ENCODE results near the gene NMNAT1. TPM values are rescaled to one million over a fixed set of nuclear protein-coding genes. Genes with fewer than 3 reads are reported as not detected.
"Not testable (repeated sequence)": the region's sequence is repeated elsewhere in the genome, so short reads cannot be mapped to it uniquely, and the experiment has no call there.

NMNAT1 gene
- polyA plus RNA-seq, 1 donor from 2014 or later: 7.9 TPM

- peaks cover 14 to 18% (median 16%) of the 10 kb centered on the region in 3 donors for H3K4me1 Mint-ChIP-seq
- peak overlapping the region; percentile 92 to 99 (median 96) for H3K4me3 Mint-ChIP-seq
- H3K27me3 Mint-ChIP-seq: no peaks in the 10 kb centered on the region
- no peaks in the 10 kb centered on the region for H3K9me3 Mint-ChIP-seq
- peak overlapping the region; percentile 75 to 98 (median 95) for H3K27ac Mint-ChIP-seq
- H3K36me3 Mint-ChIP-seq: peaks cover under 1% of the 10 kb centered on the region
Measured at GRCh38 chr1:9910423-9911178, 32.7 kb upstream of the NMNAT1 start.

DNA sequence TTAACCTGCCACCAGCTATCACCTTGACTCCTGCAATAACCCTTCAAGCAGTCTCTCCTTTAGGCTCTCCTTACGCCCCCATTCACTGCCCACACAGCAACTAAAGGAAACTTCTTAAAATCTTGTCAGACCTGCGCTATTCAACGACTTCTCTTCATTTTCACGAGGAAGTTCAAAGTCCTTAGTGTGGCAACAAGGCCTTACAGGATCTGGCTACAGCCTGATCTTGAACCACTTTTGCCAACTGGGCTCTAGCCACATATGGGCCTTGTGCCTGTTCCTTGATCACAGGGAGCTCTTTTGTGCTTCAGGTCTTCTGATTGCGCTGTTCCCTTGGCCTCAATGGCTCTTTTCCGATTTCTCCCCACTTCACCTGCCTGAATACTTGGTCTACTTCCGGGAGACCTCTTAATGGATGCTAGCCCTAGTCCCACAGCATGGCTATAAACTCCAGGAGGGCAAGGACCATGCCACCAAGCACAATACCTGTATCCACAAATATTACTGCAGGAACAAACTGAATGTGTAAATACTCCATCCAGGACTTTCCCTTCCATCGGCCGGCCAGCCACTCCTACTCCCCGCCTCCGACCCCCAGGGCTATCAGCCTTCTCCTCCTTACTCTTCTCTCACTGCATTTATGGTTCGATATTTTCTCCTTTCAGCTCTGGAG is 30.9 kb upstream of the NMNAT1 start:
- Mint-ChIP-seq H3K9me3 (no peaks in the 10 kb centered on the region), H3K27me3 (no peaks in the 10 kb centered on the region), H3K36me3 (no peaks in the 10 kb centered on the region), H3K4me1 (peaks cover 13 to 18% (median 14%) of the 10 kb centered on the region in 3 donors), H3K4me3 (peak overlapping the region; percentile 36 to 68 (median 63)), H3K27ac (peak overlapping the region in 1 of 3 donors; percentile 11)

DNA sequence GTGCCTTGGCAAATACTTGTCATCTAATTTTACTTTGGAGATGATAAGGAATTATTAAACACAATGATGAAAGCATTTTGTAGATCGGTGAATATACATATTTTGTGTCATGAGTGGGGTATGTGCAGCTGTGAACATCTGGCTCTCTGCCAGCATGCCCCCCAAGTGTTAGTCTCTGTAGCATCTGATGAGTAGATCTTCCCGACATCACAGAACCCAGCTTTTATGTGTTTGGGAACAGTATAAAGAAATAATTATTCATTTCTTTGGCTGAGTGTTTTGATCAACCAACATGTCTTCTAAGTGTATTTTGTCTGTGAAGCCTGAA is 28.7 kb upstream of the NMNAT1 start:
- Mint-ChIP-seq H3K4me1 (peaks cover 7 to 11% (median 7%) of the 10 kb centered on the region in 3 donors), H3K36me3 (no peaks in the 10 kb centered on the region), H3K9me3 (no peaks in the 10 kb centered on the region), H3K27ac (no peak overlapping the region), H3K4me3 (peak overlapping the region in 1 of 4 donors; percentile 45), H3K27me3 (no peaks in the 10 kb centered on the region)

DNA sequence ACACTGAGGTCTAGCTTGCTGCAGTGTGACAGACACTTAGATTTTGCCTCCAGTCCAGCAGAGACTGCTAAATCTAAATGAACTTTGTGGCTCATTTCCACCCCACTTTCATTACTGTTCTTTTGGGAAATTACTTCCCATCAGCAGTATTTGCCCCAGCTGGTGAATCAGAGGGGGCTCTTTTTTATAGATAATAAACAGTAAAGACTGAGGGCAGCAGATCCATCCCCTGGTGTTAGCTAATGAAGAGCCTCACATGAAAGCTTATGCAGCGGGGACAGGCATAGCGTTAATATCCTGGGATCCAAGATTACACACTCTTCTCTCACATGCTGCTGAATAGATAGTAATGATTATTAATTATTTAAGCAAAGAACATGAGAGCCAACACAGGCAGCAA is 26.8 kb upstream of the NMNAT1 start:
- Mint-ChIP-seq H3K9me3 (no peaks in the 10 kb centered on the region), H3K27me3 (no peaks in the 10 kb centered on the region), H3K4me3 (no peak overlapping the region), H3K27ac (peak overlapping the region in 1 of 3 donors; percentile 46), H3K36me3 (no peaks in the 10 kb centered on the region), H3K4me1 (peaks cover 4 to 5% (median 5%) of the 10 kb centered on the region in 3 donors)

GRCh38 chr1:9917495-9917894 is 25.8 kb upstream of the NMNAT1 start:
- not testable (repeated sequence) for H3K27me3 Mint-ChIP-seq, H3K36me3 Mint-ChIP-seq, H3K27ac Mint-ChIP-seq, H3K4me3 Mint-ChIP-seq, H3K9me3 Mint-ChIP-seq, H3K4me1 Mint-ChIP-seq

GRCh38 chr1:9917901-9918300 is 25.4 kb upstream of the NMNAT1 start:
- no peaks in the 10 kb centered on the region for H3K4me1 Mint-ChIP-seq
- H3K27ac Mint-ChIP-seq: no peak overlapping the region
- peaks cover 2% of the 10 kb centered on the region for H3K36me3 Mint-ChIP-seq
- H3K27me3 Mint-ChIP-seq: no peaks in the 10 kb centered on the region
- no peaks in the 10 kb centered on the region for H3K9me3 Mint-ChIP-seq
- H3K4me3 Mint-ChIP-seq: no peak overlapping the region

GRCh38 chr1:9920606-9921005 is 22.7 kb upstream of the NMNAT1 start:
- peaks cover 3% of the 10 kb centered on the region for H3K36me3 Mint-ChIP-seq
- H3K27ac Mint-ChIP-seq: no peak overlapping the region
- H3K4me1 Mint-ChIP-seq: no peaks in the 10 kb centered on the region
- no peak overlapping the region for H3K4me3 Mint-ChIP-seq
- no peaks in the 10 kb centered on the region for H3K27me3 Mint-ChIP-seq
- H3K9me3 Mint-ChIP-seq: no peaks in the 10 kb centered on the region

GRCh38 chr1:9922342-9922741 is 20.9 kb upstream of the NMNAT1 start:
- Mint-ChIP-seq H3K9me3 (no peaks in the 10 kb centered on the region), H3K4me3 (no peak overlapping the region), H3K36me3 (peaks cover 3% of the 10 kb centered on the region), H3K4me1 (peaks cover 1 to 9% (median 5%) of the 10 kb centered on the region in 3 donors), H3K27me3 (no peaks in the 10 kb centered on the region), H3K27ac (no peak overlapping the region)

- peaks cover 8% of the 10 kb centered on the region for H3K36me3 Mint-ChIP-seq
- no peak overlapping the region for H3K27ac Mint-ChIP-seq
- H3K9me3 Mint-ChIP-seq: no peaks in the 10 kb centered on the region
- H3K4me3 Mint-ChIP-seq: no peak overlapping the region
- H3K4me1 Mint-ChIP-seq: peaks cover 1 to 13% (median 5%) of the 10 kb centered on the region in 3 donors
- H3K27me3 Mint-ChIP-seq: no peaks in the 10 kb centered on the region
Measured at GRCh38 chr1:9927259-9927658, 16.0 kb upstream of the NMNAT1 start.

DNA sequence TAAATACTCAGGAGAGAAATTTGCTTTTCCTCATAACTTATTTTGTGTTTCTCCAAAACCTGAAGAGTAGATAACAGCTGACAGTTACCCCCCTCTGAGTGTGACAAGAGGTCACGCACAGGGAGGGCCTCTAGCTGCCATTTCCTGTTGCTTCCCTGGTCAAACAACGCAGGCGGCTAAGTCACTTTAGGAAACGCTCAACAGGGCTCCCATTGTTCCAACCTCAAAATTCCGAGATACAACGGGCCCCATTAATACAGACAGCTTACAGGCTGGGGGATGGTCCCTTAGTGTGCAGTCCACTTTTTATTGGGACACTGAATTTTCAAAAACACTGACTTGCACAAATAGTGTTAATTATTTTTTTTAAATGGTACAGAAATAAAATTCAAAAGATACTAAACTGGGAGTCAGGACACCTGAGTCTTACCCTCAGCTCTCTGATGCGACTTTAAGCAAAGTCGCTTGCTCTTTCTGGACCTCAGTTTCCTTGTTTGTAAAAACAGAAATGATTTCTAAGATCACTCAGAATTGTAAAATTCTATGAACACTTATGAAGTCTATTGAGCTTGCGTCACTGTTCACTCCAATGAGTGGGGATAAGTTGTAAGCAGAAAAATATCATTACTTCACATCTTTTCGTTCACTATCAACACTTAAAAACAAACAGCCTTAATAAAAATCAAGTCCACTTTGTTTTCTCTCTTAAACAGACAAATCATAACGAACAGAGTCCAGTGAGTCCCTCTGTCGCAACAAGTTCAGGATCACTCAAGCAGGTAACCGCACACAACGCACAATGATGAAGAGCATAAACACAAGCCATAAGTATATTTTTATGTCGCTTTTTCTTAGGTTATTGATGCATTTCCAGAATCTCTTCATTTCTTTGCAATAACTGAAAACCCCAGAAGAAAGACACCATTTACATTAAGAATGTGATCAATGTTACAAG is 13.6 kb upstream of the NMNAT1 start:
- H3K4me1 Mint-ChIP-seq: peaks cover 1 to 13% (median 5%) of the 10 kb centered on the region in 3 donors
- H3K27ac Mint-ChIP-seq: no peak overlapping the region
- no peaks in the 10 kb centered on the region for H3K27me3 Mint-ChIP-seq
- H3K9me3 Mint-ChIP-seq: no peaks in the 10 kb centered on the region
- H3K4me3 Mint-ChIP-seq: no peak overlapping the region
- peaks cover 6% of the 10 kb centered on the region for H3K36me3 Mint-ChIP-seq

DNA sequence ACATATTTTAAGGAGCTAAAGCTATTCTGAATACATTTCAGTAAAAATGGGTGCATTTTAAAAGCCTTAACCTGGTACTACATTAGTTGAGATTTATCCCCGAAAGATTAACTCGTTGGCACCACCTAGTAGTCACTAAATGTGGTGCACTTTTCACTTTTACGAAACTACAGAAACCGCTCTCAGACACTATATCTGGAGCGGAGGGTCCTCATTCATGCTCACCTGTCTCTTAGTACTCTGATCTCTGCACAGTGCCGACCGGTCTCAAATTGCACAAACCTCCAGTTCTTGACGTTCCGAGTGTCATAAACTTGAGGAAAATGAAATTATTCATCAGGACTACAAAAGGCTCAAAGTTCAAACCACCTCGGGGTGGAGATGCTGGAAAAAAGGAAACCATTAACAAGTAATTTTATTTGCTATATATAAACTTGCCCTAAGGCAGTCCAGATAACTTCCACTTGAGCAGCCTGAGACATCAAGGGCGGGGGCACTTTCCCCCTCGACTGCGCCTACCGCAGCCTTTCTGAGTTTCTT is 806 bp upstream of the NMNAT1 start:
- no peaks in the 10 kb centered on the region for H3K9me3 Mint-ChIP-seq
- H3K4me3 Mint-ChIP-seq: peak overlapping the region; percentile 85 to 99 (median 94)
- H3K4me1 Mint-ChIP-seq: peaks cover 12 to 22% (median 16%) of the 10 kb centered on the region in 3 donors
- no peaks in the 10 kb centered on the region for H3K36me3 Mint-ChIP-seq
- no peaks in the 10 kb centered on the region for H3K27me3 Mint-ChIP-seq
- H3K27ac Mint-ChIP-seq: peak overlapping the region; percentile 84 to 99 (median 96)

GRCh38 chr1:9946315-9946714 is 3.0 kb downstream of the NMNAT1 start:
- Mint-ChIP-seq H3K27me3 (no peaks in the 10 kb centered on the region), H3K4me1 (peaks cover 26 to 30% (median 28%) of the 10 kb centered on the region in 3 donors), H3K9me3 (no peaks in the 10 kb centered on the region), H3K27ac (no peak overlapping the region), H3K36me3 (no peaks in the 10 kb centered on the region), H3K4me3 (peak overlapping the region in 1 of 4 donors; percentile 77)

- Mint-ChIP-seq H3K27me3 (no peaks in the 10 kb centered on the region), H3K27ac (no peak overlapping the region), H3K4me1 (peaks cover 7 to 11% (median 10%) of the 10 kb centered on the region in 3 donors), H3K9me3 (no peaks in the 10 kb centered on the region), H3K4me3 (no peak overlapping the region), H3K36me3 (no peaks in the 10 kb centered on the region)
Measured at GRCh38 chr1:9957726-9958125, 14.5 kb downstream of the NMNAT1 start.

GRCh38 chr1:9960011-9960410 is 16.7 kb downstream of the NMNAT1 start:
- H3K27me3 Mint-ChIP-seq: no peaks in the 10 kb centered on the region
- no peak overlapping the region for H3K4me3 Mint-ChIP-seq
- H3K4me1 Mint-ChIP-seq: peaks cover 7 to 11% (median 10%) of the 10 kb centered on the region in 3 donors
- H3K9me3 Mint-ChIP-seq: no peaks in the 10 kb centered on the region
- no peak overlapping the region for H3K27ac Mint-ChIP-seq
- peaks cover 3% of the 10 kb centered on the region for H3K36me3 Mint-ChIP-seq
